A549 (cell line): ENCODE measurements around the gene ACADSB.

ENCODE experiments used
- CTCF ChIP-seq: fragments of >200 bp; sonication (Bioruptor Twin); formaldehyde crosslinking; IDR thresholded peaks from 3 replicates; pipeline ENCODE4 v1.5.1; 2016
- HMGXB4 ChIP-seq: fragments of 250-450 bp; sonication (Bioruptor Pico); IDR thresholded peaks from 2 replicates; pipeline ENCODE4 v1.5.0; 2021; ENCODE audit warnings: mild to moderate bottlenecking, moderate library complexity, borderline replicate concordance
- JUNB ChIP-seq: fragments of >200 bp; sonication (Bioruptor Twin); formaldehyde crosslinking; IDR thresholded peaks from 2 replicates; pipeline ENCODE4 v1.6.1; 2016
- MAX ChIP-seq: IDR thresholded peaks from 2 replicates; pipeline ENCODE4 v1.6.1; 2012
- NPAS2 ChIP-seq: fragments of 250-450 bp; sonication (Bioruptor Pico); IDR thresholded peaks from 2 replicates; pipeline ENCODE4 v1.8.0; 2022; ENCODE audit warnings: mild to moderate bottlenecking, moderate library complexity, borderline replicate concordance
- POLR2A ChIP-seq: IDR thresholded peaks from 2 replicates; pipeline ENCODE4 v1.6.1; 2012; ENCODE audit warnings: mild to moderate bottlenecking, low read length
- REST ChIP-seq: fragments of 200-600 bp; sonication (generic); IDR thresholded peaks from 2 replicates; pipeline ENCODE4 v1.6.1; 2016; ENCODE audit warnings: antibody characterized with exemption, mild to moderate bottlenecking, moderate library complexity
- TP53 ChIP-seq: fragments of 250-450 bp; sonication (Bioruptor Pico); IDR thresholded peaks from 2 replicates; pipeline ENCODE4 v1.5.0; 2021; ENCODE audit warnings: mild to moderate bottlenecking, moderate library complexity

GRCh38 chr10:123001370-123001769, 7.4 kb upstream of the ACADSB start:
- no peak for TF ChIP-seq MAX
- TF ChIP-seq CTCF, result no peak
- TF ChIP-seq REST, result no peak
- TF ChIP-seq TP53 (CRISPR knock-in tag), result no peak
- no peak for TF ChIP-seq HMGXB4
- no peak for TF ChIP-seq NPAS2 (CRISPR knock-in tag)
- TF ChIP-seq POLR2A, result no peak
- TF ChIP-seq JUNB, result no peak
